Left ventricle myocardium inferior (tissue), 1 donor: Measurements from ENCODE around the gene FAM53A. TPM values are rescaled to one million over a fixed set of nuclear protein-coding genes. Genes with fewer than 3 reads are reported as not detected.

Source experiments
- DNase-seq: peaks from one replicate; pipeline ENCODE4 v3.0.0-alpha.2; 2020
- H3K27ac ChIP-seq: fragments of 200-600 bp; replicated peaks from 2 replicates; pipeline ENCODE4 v1.8.0; 2021
- H3K27me3 ChIP-seq: fragments of 200-600 bp; 2 replicates; pipeline ENCODE4 v1.8.0; 2021; ENCODE audit warnings: low read depth
- H3K36me3 ChIP-seq: fragments of 200-600 bp; 2 replicates; pipeline ENCODE4 v1.8.0; 2021
- H3K4me1 ChIP-seq: fragments of 200-600 bp; 2 replicates; pipeline ENCODE4 v1.8.0; 2021
- H3K4me3 ChIP-seq: fragments of 200-600 bp; 2 replicates; pipeline ENCODE4 v1.8.0; 2021; ENCODE audit warnings: mild to moderate bottlenecking, moderate library complexity
- H3K9me3 ChIP-seq: fragments of 200-600 bp; replicated peaks from 2 replicates; pipeline ENCODE4 v1.8.0; 2021
- CTCF ChIP-seq: fragments of 200-600 bp; IDR thresholded peaks from 2 replicates; pipeline ENCODE4 v1.8.0; 2021; ENCODE audit warnings: antibody characterized with exemption, mild to moderate bottlenecking, borderline replicate concordance
- intact Hi-C: fragments of 100-400 bp; cut with micrococcal nuclease; formaldehyde crosslinking; loops from one replicate; pipeline ENCODE4 v1.11.0; 2022
- total RNA-seq: library from RNA; stranded (reverse); fragmentation: NEBNext Ultra II Directional; extraction: Animal tissue kit (Norgen Biotek cat#: 25700); gene quantifications from one replicate; pipeline ENCODE4 v1.2.1, GENCODE V29; 2021
- donor health status: DM: no; HTN: yes; CAD: no; lungs with severe emphysema.

FAM53A gene
- total RNA-seq, 1 donor from 2014 or later: 0.71 TPM

DNA sequence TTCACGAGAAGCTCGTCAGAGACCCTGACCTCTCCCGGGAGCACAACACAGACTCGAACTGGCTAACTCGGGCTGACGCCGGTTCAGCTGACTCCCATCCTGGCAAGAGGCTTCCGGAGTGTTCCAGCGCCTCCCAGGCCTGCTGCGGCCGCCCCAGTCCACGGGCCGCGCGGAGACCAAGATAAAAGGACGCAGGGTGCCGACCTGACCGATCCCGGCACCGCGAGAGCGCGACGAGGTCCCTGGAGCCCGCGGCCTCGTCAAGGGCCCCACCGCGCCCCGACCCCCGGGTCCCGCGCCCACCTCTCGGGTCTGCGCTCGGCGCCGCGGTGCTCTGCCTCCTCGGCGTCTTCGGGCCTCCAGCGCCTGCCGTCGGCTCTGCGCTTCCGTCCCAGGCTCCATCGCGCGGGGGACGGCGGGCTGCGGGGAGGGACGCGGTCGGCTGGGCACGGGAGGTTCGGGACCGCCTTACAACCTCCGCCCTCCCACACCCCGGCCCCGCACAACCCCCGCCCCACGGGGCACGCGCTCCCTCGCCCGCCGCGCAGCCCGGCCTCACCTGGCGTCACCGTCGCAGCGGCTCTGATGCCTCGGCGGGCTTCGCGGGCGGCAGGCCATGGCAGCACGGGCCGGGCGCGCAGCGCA, 27.6 kb upstream of the FAM53A start:
- Histone ChIP-seq H3K9me3 (no peaks in the 10 kb centered on the region), H3K4me1 (peaks cover 69% of the 10 kb centered on the region), H3K4me3 (peak overlapping the region; percentile 97), H3K36me3 (peaks cover 3% of the 10 kb centered on the region), H3K27ac (peak overlapping the region; percentile 99), H3K27me3 (no peaks in the 10 kb centered on the region)
- intact Hi-C loops: no loop called here
- DNase-seq: peak; percentile 50
- no peak for TF ChIP-seq CTCF

DNA sequence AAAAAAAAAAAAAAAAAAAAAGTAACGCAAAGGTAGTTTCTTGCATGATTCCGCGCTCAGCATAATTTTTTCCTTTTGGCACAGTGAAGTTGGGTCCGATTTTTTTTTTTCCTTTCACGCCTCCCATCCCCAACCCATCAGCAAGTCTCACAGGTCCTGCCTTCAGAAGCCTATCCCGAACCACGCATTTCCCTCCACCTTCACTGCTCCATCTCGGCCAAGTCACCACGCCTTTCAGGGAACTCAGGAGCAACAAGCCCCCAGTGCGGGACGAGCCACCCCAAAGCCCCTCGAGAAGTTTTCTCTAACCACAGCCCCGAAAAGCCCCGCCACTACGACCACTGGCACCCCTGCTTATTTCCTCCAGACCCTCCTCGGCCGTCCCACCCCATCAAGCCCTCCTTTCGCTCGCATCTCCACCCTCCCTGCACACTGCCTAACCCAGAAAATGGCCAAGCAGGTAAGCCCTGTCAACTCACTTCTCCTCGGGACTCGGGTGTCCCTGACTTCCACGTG, 27.0 kb upstream of the FAM53A start:
- Histone ChIP-seq H3K4me1 (peaks cover 66% of the 10 kb centered on the region), H3K27ac (peak overlapping the region; percentile 99), H3K9me3 (no peaks in the 10 kb centered on the region), H3K27me3 (no peaks in the 10 kb centered on the region), H3K36me3 (no peaks in the 10 kb centered on the region), H3K4me3 (peak overlapping the region; percentile 97)
- intact Hi-C loops: no loop called here
- DNase-seq: no peak
- TF ChIP-seq CTCF: no peak

DNA sequence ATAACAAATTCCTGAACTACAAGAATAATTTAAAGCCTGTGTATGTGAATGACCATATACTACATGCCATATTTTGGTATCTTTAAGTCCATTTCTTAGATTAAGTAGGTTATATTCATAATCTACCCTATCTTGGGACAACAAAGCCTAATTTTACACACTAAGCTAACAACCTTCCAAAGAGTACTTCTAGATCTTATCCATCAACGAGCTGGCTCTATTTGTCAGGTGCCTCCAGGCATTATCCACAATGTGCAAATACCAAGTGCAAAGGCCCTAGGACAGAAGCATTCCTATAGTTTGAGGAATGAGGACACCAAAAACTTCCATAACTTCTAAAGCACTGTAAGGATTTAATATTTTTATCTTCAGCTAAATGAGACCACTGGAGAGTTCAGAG, 24.5 kb upstream of the FAM53A start:
- peaks cover 41% of the 10 kb centered on the region for H3K4me1 ChIP-seq
- no peak overlapping the region for H3K4me3 ChIP-seq
- DNase-seq: no peak
- no peak for TF ChIP-seq CTCF
- no peaks in the 10 kb centered on the region for H3K9me3 ChIP-seq
- intact Hi-C loops: no loop called here
- no peaks in the 10 kb centered on the region for H3K27me3 ChIP-seq
- peaks cover 1% of the 10 kb centered on the region for H3K36me3 ChIP-seq
- no peak overlapping the region for H3K27ac ChIP-seq

DNA sequence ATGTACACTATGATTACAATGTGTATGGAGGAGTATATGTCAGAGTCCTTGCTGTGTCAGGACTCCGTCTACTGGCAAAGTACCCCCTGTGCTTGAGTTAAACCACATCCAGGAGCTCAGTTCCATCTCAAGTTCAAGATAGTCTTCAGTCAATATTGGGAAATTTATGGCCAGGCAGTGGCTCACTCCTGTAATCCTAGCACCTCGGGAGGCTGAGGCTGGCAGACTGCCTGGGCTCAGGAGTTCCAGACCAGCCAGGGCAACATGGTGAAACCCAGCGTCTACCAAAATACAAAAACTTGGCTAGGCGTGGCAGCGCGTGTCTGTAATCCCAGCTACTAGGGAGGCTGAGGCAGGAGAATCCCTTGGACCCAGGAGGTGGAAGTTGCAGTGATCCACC, 22.2 kb upstream of the FAM53A start:
- intact Hi-C loops: no loop called here
- H3K4me3 ChIP-seq: no peak overlapping the region
- peaks cover 22% of the 10 kb centered on the region for H3K4me1 ChIP-seq
- peaks cover 23% of the 10 kb centered on the region for H3K36me3 ChIP-seq
- H3K27me3 ChIP-seq: no peaks in the 10 kb centered on the region
- no peaks in the 10 kb centered on the region for H3K9me3 ChIP-seq
- no peak for TF ChIP-seq CTCF
- H3K27ac ChIP-seq: no peak overlapping the region
- no peak for DNase-seq

DNA sequence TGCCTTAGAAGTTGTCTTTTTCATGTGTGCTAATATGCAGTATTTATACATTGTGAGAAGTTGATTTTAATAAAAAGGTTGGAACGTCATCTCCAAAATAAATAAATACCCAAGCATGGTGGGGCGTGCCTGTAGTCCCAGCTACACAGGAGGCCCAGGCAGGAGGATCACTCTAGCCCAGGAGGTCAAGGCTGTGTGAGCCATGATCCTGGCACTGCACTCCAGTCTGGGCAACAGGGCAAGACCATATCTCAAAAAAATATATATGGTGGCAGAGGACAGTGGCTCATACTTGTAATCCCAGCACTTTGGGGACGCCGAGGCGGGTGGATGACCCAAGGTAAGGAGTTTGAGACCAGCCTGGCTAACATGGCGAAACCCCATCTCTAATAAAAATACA, 21.6 kb upstream of the FAM53A start:
- no peak overlapping the region for H3K27ac ChIP-seq

More for the DNA sequence above, 21.6 kb upstream of the FAM53A start:
- no peaks in the 10 kb centered on the region for H3K27me3 ChIP-seq
- H3K36me3 ChIP-seq: peaks cover 26% of the 10 kb centered on the region
- peaks cover 15% of the 10 kb centered on the region for H3K4me1 ChIP-seq
- H3K9me3 ChIP-seq: no peaks in the 10 kb centered on the region
- TF ChIP-seq CTCF: no peak
- DNase-seq: no peak
- intact Hi-C loops: no loop called here
- no peak overlapping the region for H3K4me3 ChIP-seq
